K562 (cell line): Measurements from ENCODE around the gene BMP10. TPM values are rescaled to one million over a fixed set of nuclear protein-coding genes. Genes with fewer than 3 reads are reported as not detected.

Experiments used
- ATAC-seq: fragments of 200-7000 bp; cut with Tn5 transposase; 3 replicates; pipeline ENCODE4 v1.9.1; 2020; ENCODE audit warnings: moderate library complexity
- BruUV-seq: library from RNA; stranded (reverse); fragments of 400-500 nt; replicated peaks from 2 replicates; lab custom pipeline; 2021; lab: Mats Ljungman, UMichigan
- CTCF ChIA-PET: fragments of 300-600 bp; formaldehyde crosslinking; extraction: SDS; loops from one replicate; lab custom pipeline; 2021; ENCODE audit warnings: low intra/inter-chr PET ratio; lab: Yijun Ruan, JAX
- POLR2A ChIA-PET: fragments of 300-600, 350-650 bp; sonication (Branson Sonifier 250); formaldehyde crosslinking; extraction: SDS; loops from one replicate; lab custom pipeline; 2021; ENCODE audit warnings: antibody characterized with exemption, inconsistent platforms; lab: Yijun Ruan, JAX
- DNase-seq, 4 experiments: peaks; one replicate each; pipeline versions ENCODE4 v3.0.0 to v3.0.0-alpha.2; 2011 to 2018; ENCODE audit warnings: low spot score in 3 of 4, mixed read lengths in 3 of 4; ENCODE audit errors: extremely low read depth in 1 of 4
- FAIRE-seq: peaks from 2 replicates; lab custom pipeline; 2011; peaks lifted over from hg19 to GRCh38; lab: Jason Lieb, UNC
- H2AFZ ChIP-seq: 2 replicates; pipeline ENCODE4 v1.6.0; 2011; ENCODE audit warnings: low read depth, low read length, control low read depth, inconsistent platforms
- H3K27ac ChIP-seq: fragments of 200-600 bp; 3 replicates; pipeline ENCODE4 v1.8.0; 2011; ENCODE audit warnings: low read depth, mild to moderate bottlenecking, control low read depth, inconsistent platforms, low read length, moderate library complexity, mixed read lengths; ENCODE audit errors: extremely low read depth
- H3K27me3 ChIP-seq, 2 experiments: fragments of 300-600 bp in 1 of 2; 2 replicates in 1 of 2; 3 replicates in 1 of 2; pipeline versions ENCODE4 v1.6.0 to v1.8.0; 2011; ENCODE audit warnings: inconsistent platforms in 2 of 2, low read length in 2 of 2, mild to moderate bottlenecking in 1 of 2, mixed read lengths in 1 of 2, moderate library complexity in 1 of 2; ENCODE audit not compliant: control insufficient read depth in 2 of 2, insufficient read depth in 2 of 2
- H3K36me3 ChIP-seq: fragments of 300-600 bp; 3 replicates; pipeline ENCODE4 v1.8.0; 2011; ENCODE audit warnings: mild to moderate bottlenecking, low read length, inconsistent platforms; ENCODE audit not compliant: control insufficient read depth, insufficient read depth
- H3K4me1 ChIP-seq, 2 experiments: fragments of 200-600 bp in 1 of 2; replicated peaks in 1 of 2; 2 replicates in 1 of 2; 3 replicates in 1 of 2; pipeline versions ENCODE4 v1.5.1 to v1.8.0; 2011; ENCODE audit warnings: inconsistent platforms in 2 of 2, low read length in 2 of 2, mild to moderate bottlenecking in 1 of 2, mixed read lengths in 1 of 2, moderate library complexity in 1 of 2; ENCODE audit not compliant: control insufficient read depth in 2 of 2, insufficient read depth in 2 of 2
- H3K4me2 ChIP-seq: 2 replicates; pipeline ENCODE4 v1.6.1; 2011; ENCODE audit warnings: low read length, control low read depth, inconsistent platforms, mixed read lengths; ENCODE audit not compliant: insufficient read depth
- H3K4me3 ChIP-seq: fragments of 200-600 bp; sonication (generic), shearing (Covaris generic); 2 replicates; pipeline ENCODE4 v1.5.1; 2016; ENCODE audit warnings: control low read depth, inconsistent platforms
- H3K79me2 ChIP-seq: fragments of 200-600 bp; 3 replicates; pipeline ENCODE4 v1.8.0; 2011; ENCODE audit warnings: low read length, inconsistent platforms; ENCODE audit not compliant: control insufficient read depth, insufficient read depth
- H3K9ac ChIP-seq, 2 experiments: 2 replicates each; pipeline versions ENCODE4 v1.6.0 to v1.6.1; 2011; ENCODE audit warnings: low read depth in 2 of 2, low read length in 2 of 2, control low read depth in 1 of 2, inconsistent platforms in 1 of 2, mild to moderate bottlenecking in 1 of 2, mixed read lengths in 1 of 2; ENCODE audit not compliant: insufficient read depth in 1 of 2
- H3K9me1 ChIP-seq: one replicate; pipeline ENCODE4 v1.6.0; 2011; ENCODE audit warnings: inconsistent platforms, mild to moderate bottlenecking, low read length, moderate library complexity; ENCODE audit not compliant: control insufficient read depth, insufficient read depth
- H3K9me3 ChIP-seq: replicated peaks from 2 replicates; pipeline ENCODE4 v1.5.1; 2011; ENCODE audit warnings: low read depth, low read length, inconsistent platforms; ENCODE audit not compliant: control insufficient read depth, insufficient read depth
- H4K20me1 ChIP-seq: replicated peaks from 2 replicates; pipeline ENCODE4 v1.6.1; 2011; ENCODE audit warnings: low read length, inconsistent platforms, mixed read lengths; ENCODE audit not compliant: control insufficient read depth, insufficient read depth
- CC2D1A ChIP-seq: fragments of 450-650 bp; IDR thresholded peaks from 2 replicates; pipeline ENCODE4 v1.6.1; 2017; ENCODE audit warnings: mild to moderate bottlenecking
- GTF2A2 ChIP-seq: IDR thresholded peaks from 2 replicates; pipeline ENCODE4 v1.6.1; 2016; ENCODE audit warnings: mild to moderate bottlenecking, missing genetic modification characterization, missing compliant biosample characterization
- GTF2B ChIP-seq: IDR thresholded peaks from 2 replicates; pipeline ENCODE4 v1.6.1; 2011; ENCODE audit not compliant: insufficient read length; ENCODE audit errors: extremely low read depth
- HSF4 ChIP-seq: fragments of 250-450 bp; sonication (Bioruptor Pico); IDR thresholded peaks from 2 replicates; pipeline ENCODE4 v2.1.2; 2022; ENCODE audit warnings: mild to moderate bottlenecking, moderate library complexity, borderline replicate concordance
- JUND ChIP-seq, 2 experiments: IDR thresholded peaks; 2 replicates in 1 of 2; 3 replicates in 1 of 2; pipeline ENCODE4 v1.6.1; 2011; ENCODE audit warnings: borderline replicate concordance in 2 of 2, low read depth in 2 of 2, low read length in 2 of 2, improper control_type of control experiment in 1 of 2, missing biosample characterization in 1 of 2, missing genetic modification characterization in 1 of 2, missing genetic modification reagents in 1 of 2
- KLF16 ChIP-seq: IDR thresholded peaks from 2 replicates; pipeline ENCODE4 v1.6.1; 2016; ENCODE audit warnings: antibody characterized with exemption
- RHOXF2B ChIP-seq: fragments of 250-450 bp; sonication (Bioruptor Pico); conservative IDR thresholded peaks from 2 replicates; pipeline ENCODE4 v1.5.1; 2021
- SOX6 ChIP-seq: fragments of 450-650 bp; IDR thresholded peaks from 2 replicates; pipeline ENCODE4 v1.6.1; 2014; ENCODE audit warnings: mild to moderate bottlenecking
- STAG1 ChIP-seq: sonication (generic); formaldehyde crosslinking; IDR thresholded peaks from 2 replicates; pipeline ENCODE4 v1.5.0; 2020; ENCODE audit warnings: missing genetic modification reagents, borderline replicate concordance
- STAT5B ChIP-seq: fragments of 250-450 bp; sonication (Bioruptor Pico); IDR thresholded peaks from 2 replicates; pipeline ENCODE4 v1.8.0; 2021; ENCODE audit warnings: mild to moderate bottlenecking, inconsistent platforms
- TEAD2 ChIP-seq: fragments of 450-650 bp; IDR thresholded peaks from 2 replicates; pipeline ENCODE4 v1.6.1; 2016; ENCODE audit warnings: missing genetic modification characterization, control low read depth, missing compliant biosample characterization
- XRCC4 ChIP-seq: IDR thresholded peaks from one replicate; pipeline ENCODE4 v1.6.1; 2011; ENCODE audit not compliant: insufficient read depth, insufficient read length; ENCODE audit errors: extremely low read depth
- ZKSCAN1 ChIP-seq: fragments of 150-350 bp; IDR thresholded peaks from 2 replicates; pipeline ENCODE4 v1.6.1; 2016; ENCODE audit warnings: low read depth, low read length
- ZNF184 ChIP-seq: sonication (generic); formaldehyde crosslinking; IDR thresholded peaks from 2 replicates; pipeline ENCODE4 v1.5.0; 2020; ENCODE audit warnings: missing genetic modification reagents
- ZNF217 ChIP-seq: sonication (generic); formaldehyde crosslinking; IDR thresholded peaks from 2 replicates; pipeline ENCODE4 v1.8.0; 2022; ENCODE audit warnings: mild to moderate bottlenecking, missing genetic modification reagents
- ZNF280A ChIP-seq: fragments of 450-650 bp; IDR thresholded peaks from 2 replicates; pipeline ENCODE4 v1.6.1; 2018; ENCODE audit warnings: mild to moderate bottlenecking, low read depth; ENCODE audit not compliant: partially characterized antibody
- ZNF764 ChIP-seq: fragments of 250-450 bp; sonication (Bioruptor Pico); IDR thresholded peaks from 2 replicates; pipeline ENCODE4 v1.4.0; 2020; ENCODE audit warnings: low read depth, mild to moderate bottlenecking, moderate library complexity
- WGBS: fragments of 100-300 bp; shearing (Covaris generic); methylation state at CpG from one replicate; pipeline ENCODE4 v1.1.6; 2016; ENCODE audit warnings: low coverage, mixed read lengths; ENCODE audit not compliant: insufficient coverage; ENCODE audit errors: missing lambda C conversion rate; 5-methylcytosine and 5-hydroxymethylcytosine counted together
- in situ Hi-C: fragments of 300-500 bp; cut with MboI; formaldehyde crosslinking; loops from 4 replicates; pipeline ENCODE4 v1.15.0; 2018; ENCODE audit warnings: inconsistent platforms, mixed read lengths
- intact Hi-C: fragments of 100-400 bp; cut with micrococcal nuclease; formaldehyde crosslinking; loops from 2 replicates; pipeline ENCODE4 v1.14.2; 2022
- polyA plus RNA-seq, 8 experiments: library from polyadenylated mRNA; depleted of rRNA in 4 of 8; stranded (reverse) in 5 of 8; unstranded in 3 of 8; fragments of >200 nt; fragmentation: Nextera tagmentation in 2 of 8; fragmentation: Illumina TruSeq in 1 of 8; extraction: Ambion mirVana in 2 of 8; extraction: Trizol in 1 of 8; gene quantifications; 2 replicates each; pipeline versions ENCODE4 v1.2.1 to v1.2.3, GENCODE V29; 2011 to 2014; ENCODE audit warnings: inconsistent platforms in 1 of 8, missing spikeins in 1 of 8
- total RNA-seq, 7 experiments: library from RNA; depleted of rRNA in 6 of 7; stranded (reverse); fragments of >200 nt in 6 of 7; fragmentation: Illumina TruSeq in 2 of 7; extraction: Trizol in 2 of 7; gene quantifications; 2 replicates each; pipeline versions ENCODE4 v1.2.1 to v1.2.3, GENCODE V29; 2011 to 2021; ENCODE audit warnings: low replicate concordance in 1 of 7
- TF ChIP-seq, protein P1 (sequence below), 3 experiments: fragments of 200-800 bp in 1 of 3; sonication (Bioruptor generic) in 1 of 3; sonication (generic) in 1 of 3; formaldehyde crosslinking in 1 of 3; IDR thresholded peaks; 2 replicates each; pipeline versions ENCODE4 v1.6.1 to v1.8.0; 2016 to 2022; ENCODE audit warnings: mild to moderate bottlenecking in 2 of 3, missing compliant biosample characterization in 2 of 3, missing genetic modification characterization in 2 of 3, missing genetic modification reagents in 1 of 3

BMP10 gene
- total and polyA plus RNA-seq, 9 of the 15 experiments (the other 6 are each of a cell fraction or from before 2014, with no cell fraction given) = 0.11 to 0.91 (median 0.43) TPM

DNA sequence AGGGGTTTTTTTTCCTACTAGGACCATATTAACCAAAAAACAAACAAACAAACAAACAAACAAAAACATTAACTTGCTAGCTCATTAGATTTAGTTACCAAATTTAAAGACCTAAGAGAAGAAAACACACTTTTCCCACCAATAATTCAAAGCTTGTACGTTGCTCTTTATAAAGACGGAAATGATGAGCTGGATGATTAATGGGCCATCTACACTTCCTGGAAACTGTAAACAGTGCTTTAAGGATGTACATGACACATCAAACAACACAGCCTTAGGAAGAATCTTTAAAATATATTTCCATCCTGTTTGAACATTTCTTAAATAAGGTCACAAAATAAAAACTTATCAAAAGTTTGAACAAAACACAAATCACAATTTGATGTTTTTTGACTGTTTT is 982 bp downstream of the BMP10 start:
- in situ Hi-C loops = no loop called here
- H3K4me3 ChIP-seq = no peak overlapping the region
- DNase-seq = peak in 1 of 4 experiments; percentile 54
- CTCF ChIA-PET = no interaction called here
- no peak overlapping the region for H3K27ac ChIP-seq
- no peaks in the 10 kb centered on the region for H3K9me3 ChIP-seq
- H3K4me2 ChIP-seq = no peak overlapping the region
- no peaks in the 10 kb centered on the region for H3K27me3 ChIP-seq
- no peaks in the 10 kb centered on the region for H4K20me1 ChIP-seq
- POLR2A ChIA-PET = interaction anchor here (0.6 to 1.4 kb wide), 5 partner anchors 9 to 19 kb away, joined by 3 to 6 read pairs (median 4); no protein-coding TSS in a partner anchor
- WGBS = 5% methylated on average over 2 of the region's 2 CpGs
- H3K9ac ChIP-seq = no peak overlapping the region
- 0 out of 3 replicates have a peak, but pooled peaks have one; percentile 44 for ATAC-seq
- no peaks in the 10 kb centered on the region for H3K9me1 ChIP-seq
- BruUV-seq = no TSS peak
- H3K4me1 ChIP-seq = peaks cover 0 to 12% of the 10 kb centered on the region in 2 experiments; a peak in 3 of 5 replicates
- peak; percentile 56 for FAIRE-seq
- no peaks in the 10 kb centered on the region for H3K36me3 ChIP-seq
- intact Hi-C loops = no loop called here
- no peaks in the 10 kb centered on the region for H3K79me2 ChIP-seq
- peak overlapping the region; percentile 7; the same call in 1 of the 2 replicates for H2AFZ ChIP-seq
- no peak for TF ChIP-seq ZKSCAN1
- no peak for TF ChIP-seq ZNF764 (CRISPR knock-in tag)
- no peak for TF ChIP-seq JUND (IDR thresholded peaks at IDR 0.05; ENCODE audit: borderline replicate concordance, low read depth, low read length)
- peak; percentile 56; the same call in 2 of the 3 replicates for TF ChIP-seq JUND (tag; IDR thresholded peaks at IDR 0.05; ENCODE audit: borderline replicate concordance, low read depth, low read length)
- TF ChIP-seq ZNF217 (CRISPR knock-in tag) = no peak
- no peak for TF ChIP-seq GTF2B
- TF ChIP-seq, protein P1, sequence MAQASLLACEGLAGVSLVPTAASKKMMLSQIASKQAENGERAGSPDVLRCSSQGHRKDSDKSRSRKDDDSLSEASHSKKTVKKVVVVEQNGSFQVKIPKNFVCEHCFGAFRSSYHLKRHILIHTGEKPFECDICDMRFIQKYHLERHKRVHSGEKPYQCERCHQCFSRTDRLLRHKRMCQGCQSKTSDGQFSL (CRISPR knock-in tag; IDR thresholded peaks at IDR 0.05) = no peak
- TF ChIP-seq, protein P1 (tag; IDR thresholded peaks at IDR 0.05) = no peak
- no peak for TF ChIP-seq GTF2A2 (tag)
- no peak for TF ChIP-seq STAT5B (CRISPR knock-in tag)
- TF ChIP-seq RHOXF2B = no peak
- no peak for TF ChIP-seq TEAD2 (tag)
- TF ChIP-seq STAG1 (CRISPR knock-in tag) = no peak
- no peak for TF ChIP-seq ZNF184 (CRISPR knock-in tag)
- no peak for TF ChIP-seq XRCC4
- no peak for TF ChIP-seq HSF4 (CRISPR knock-in tag)
- no peak for TF ChIP-seq CC2D1A
- TF ChIP-seq KLF16 = no peak
- TF ChIP-seq SOX6 = no peak
- no peak for TF ChIP-seq ZNF280A
